Measurements from ENCODE around the gene TAF6.

Gene TAF6

GRCh38 chr7:100077205-100077604 is 42.0 kb downstream of the TAF6 start:
- no peak for DNase-seq (ENCODE audit: insufficient read length, low spot score)
- no peak for FAIRE-seq

GRCh38 chr7:100075418-100075817 is 43.7 kb downstream of the TAF6 start:
- FAIRE-seq = no peak
- DNase-seq (ENCODE audit: insufficient read length, low spot score) = no peak

GRCh38 chr7:100074841-100075240 is 44.3 kb downstream of the TAF6 start:
- no peak for DNase-seq (ENCODE audit: insufficient read length, low spot score)
- FAIRE-seq = no peak

- FAIRE-seq (no peak), DNase-seq (ENCODE audit: insufficient read length, low spot score) (no peak)
Observed at GRCh38 chr7:100072462-100072861, 46.7 kb downstream of the TAF6 start.

GRCh38 chr7:100071018-100071723 is 48.0 kb downstream of the TAF6 start:
- FAIRE-seq (no peak), DNase-seq (ENCODE audit: insufficient read length, low spot score) (no peak)

- FAIRE-seq (no peak), DNase-seq (ENCODE audit: insufficient read length, low spot score) (no peak)
Observed at GRCh38 chr7:100069991-100070390, 49.2 kb downstream of the TAF6 start.

GRCh38 chr7:100066953-100067352 is 52.2 kb downstream of the TAF6 start:
- FAIRE-seq (no peak), DNase-seq (ENCODE audit: insufficient read length, low spot score) (no peak)

GRCh38 chr7:100065452-100066186 is 53.5 kb downstream of the TAF6 start:
- DNase-seq (ENCODE audit: insufficient read length, low spot score) (no peak), FAIRE-seq (no peak)

GRCh38 chr7:100064162-100064561 is 55.0 kb downstream of the TAF6 start:
- DNase-seq (ENCODE audit: insufficient read length, low spot score) (no peak), FAIRE-seq (no peak)

- FAIRE-seq = no peak
- no peak for DNase-seq (ENCODE audit: insufficient read length, low spot score)
Observed at GRCh38 chr7:100063376-100063775, 55.8 kb downstream of the TAF6 start.

- no peak for DNase-seq (ENCODE audit: insufficient read length, low spot score)
- no peak for FAIRE-seq
Observed at GRCh38 chr7:100061518-100062193, 57.5 kb downstream of the TAF6 start.

- no peak for DNase-seq (ENCODE audit: insufficient read length, low spot score)
- FAIRE-seq = no peak
Observed at GRCh38 chr7:100059251-100059739, 59.9 kb downstream of the TAF6 start.

All from GM19239 (cell line).